Measurements from ENCODE around the gene MELTF.

MELTF gene

GRCh38 chr3:196992461-196993065, 37.1 kb downstream of the MELTF start:
- TF ChIP-seq TARDBP (IDR thresholded peaks at IDR 0.05) (no peak), FOXM1 (IDR thresholded peaks at IDR 0.05; ENCODE audit: borderline replicate concordance) (no peak), ARNT (IDR thresholded peaks at IDR 0.05) (no peak), FOXA1 (IDR thresholded peaks at IDR 0.05) (no peak), ELF4 (IDR thresholded peaks at IDR 0.05) (no peak), L3MBTL2 (conservative IDR thresholded peaks at IDR 0.05) (no peak), CTBP1 (IDR thresholded peaks at IDR 0.05; ENCODE audit: borderline replicate concordance) (no peak), PKNOX1 (IDR thresholded peaks at IDR 0.05) (no peak), BHLHE40 (IDR thresholded peaks at IDR 0.05; ENCODE audit: borderline replicate concordance) (no peak)
- POLR2A ChIA-PET, result no interaction called here
- CTCF ChIA-PET, result no interaction called here
- DNase-seq (ENCODE audit: extremely low spot score), result no peak

GRCh38 chr3:196991581-196992460, 37.8 kb downstream of the MELTF start:
- TF ChIP-seq SUZ12 (IDR thresholded peaks at IDR 0.05) (no peak), PKNOX1 (IDR thresholded peaks at IDR 0.05) (no peak), FOXA1 (IDR thresholded peaks at IDR 0.05) (no peak), ARNT (IDR thresholded peaks at IDR 0.05) (no peak), NFRKB (IDR thresholded peaks at IDR 0.05) (no peak), SP1 (IDR thresholded peaks at IDR 0.05) (no peak), TARDBP (IDR thresholded peaks at IDR 0.05) (no peak), ZNF384 (IDR thresholded peaks at IDR 0.05) (no peak), LEF1 (IDR thresholded peaks at IDR 0.05; ENCODE audit: borderline replicate concordance) (no peak), HDGF (IDR thresholded peaks at IDR 0.05; ENCODE audit: borderline replicate concordance) (no peak), L3MBTL2 (conservative IDR thresholded peaks at IDR 0.05) (no peak), BHLHE40 (IDR thresholded peaks at IDR 0.05; ENCODE audit: borderline replicate concordance) (no peak), ELF4 (IDR thresholded peaks at IDR 0.05) (no peak)
- ChIA-PET CTCF (no interaction called here), POLR2A (no interaction called here)
- DNase-seq (ENCODE audit: extremely low spot score), result no peak

- no peak for DNase-seq (ENCODE audit: extremely low spot score)
- POLR2A ChIA-PET, result no interaction called here
- no peak for TF ChIP-seq ELF4 (IDR thresholded peaks at IDR 0.05)
- TF ChIP-seq BHLHE40 (IDR thresholded peaks at IDR 0.05; ENCODE audit: borderline replicate concordance), result no peak
- TF ChIP-seq SP1 (IDR thresholded peaks at IDR 0.05), result no peak
- CTCF ChIA-PET, result no interaction called here
Measured at GRCh38 chr3:196990601-196991007, 39.0 kb downstream of the MELTF start.

GRCh38 chr3:196989721-196990262, 39.8 kb downstream of the MELTF start:
- ChIA-PET CTCF (no interaction called here), POLR2A (no interaction called here)
- TF ChIP-seq NFRKB (IDR thresholded peaks at IDR 0.05) (no peak), ZNF384 (IDR thresholded peaks at IDR 0.05) (no peak), HDGF (IDR thresholded peaks at IDR 0.05; ENCODE audit: borderline replicate concordance) (no peak), FOXA1 (IDR thresholded peaks at IDR 0.05) (no peak), FOXM1 (IDR thresholded peaks at IDR 0.05; ENCODE audit: borderline replicate concordance) (no peak), SUZ12 (IDR thresholded peaks at IDR 0.05) (no peak), SP1 (IDR thresholded peaks at IDR 0.05) (no peak), PKNOX1 (IDR thresholded peaks at IDR 0.05) (no peak), CTBP1 (IDR thresholded peaks at IDR 0.05; ENCODE audit: borderline replicate concordance) (no peak)
- DNase-seq (ENCODE audit: extremely low spot score), result no peak

- DNase-seq (ENCODE audit: extremely low spot score), result no peak
- POLR2A ChIA-PET, result no interaction called here
- CTCF ChIA-PET, result no interaction called here
- TF ChIP-seq PKNOX1 (IDR thresholded peaks at IDR 0.05) (no peak), LEF1 (IDR thresholded peaks at IDR 0.05; ENCODE audit: borderline replicate concordance) (no peak), FOXK2 (IDR thresholded peaks at IDR 0.05) (no peak), ZNF384 (IDR thresholded peaks at IDR 0.05) (no peak)
Measured at GRCh38 chr3:196988241-196989029, 41.2 kb downstream of the MELTF start.
